HG03558 (cell line): Measurements from ENCODE around the gene ATP6V0A1.
"Not testable (repeated sequence)": the region's sequence is repeated elsewhere in the genome, so short reads cannot be mapped to it uniquely, and the experiment has no call there.

Source experiments
- ATAC-seq: cut with Tn5 transposase; IDR thresholded peaks from one replicate; pipeline ENCODE4 v1.9.1; 2021; ENCODE audit warnings: moderate number of reproducible peaks; ENCODE audit not compliant: unreplicated experiment; ENCODE audit errors: extremely low read depth

Gene ATP6V0A1

DNA sequence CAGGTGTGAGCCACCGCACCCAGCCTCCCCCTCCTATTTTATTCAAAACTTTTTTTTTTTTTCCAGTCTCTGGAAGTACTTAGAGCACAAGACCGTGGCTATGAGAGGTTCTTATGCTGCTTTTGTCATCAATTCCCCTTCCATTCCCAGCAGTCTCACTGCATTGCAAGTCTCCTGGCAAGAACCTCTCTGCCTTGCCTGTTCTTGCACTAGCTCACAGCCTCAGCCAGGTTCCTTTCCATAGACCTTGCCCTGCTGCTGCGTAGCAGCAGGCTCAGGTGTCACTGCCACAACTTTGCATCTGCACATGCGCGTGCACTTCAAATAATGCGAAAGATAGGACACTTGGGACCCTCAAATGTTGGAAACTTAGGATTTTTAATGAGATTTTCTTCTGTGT lies 15.6 kb downstream of the ATP6V0A1 start:
- ATAC-seq, result no peak

- no peak for ATAC-seq
Observed at GRCh38 chr17:42475121-42475520, 16.4 kb downstream of the ATP6V0A1 start.

GRCh38 chr17:42475835-42476234 lies 17.2 kb downstream of the ATP6V0A1 start:
- ATAC-seq, result no peak

DNA sequence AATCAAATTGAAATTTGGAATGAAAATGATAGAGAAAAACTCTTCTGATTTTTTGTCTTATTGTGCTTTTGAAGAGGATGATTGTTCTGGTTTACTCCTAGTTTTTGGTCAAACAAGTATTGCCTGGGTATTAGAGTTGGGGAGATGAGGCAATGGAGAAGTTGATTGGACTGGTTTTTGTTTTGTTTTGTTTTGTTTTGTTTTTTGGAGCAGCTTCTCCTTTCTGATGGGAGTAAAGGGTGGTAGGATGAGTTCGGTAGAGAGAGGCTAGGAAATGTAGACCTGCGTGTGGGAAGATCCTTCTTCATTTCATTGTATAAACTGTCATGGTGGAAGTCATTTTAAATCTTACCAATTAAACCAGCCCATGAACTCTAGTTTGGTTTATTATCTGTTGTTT lies 17.7 kb downstream of the ATP6V0A1 start:
- ATAC-seq, result no peak

- ATAC-seq, result no peak
Observed at GRCh38 chr17:42477173-42477572, 18.5 kb downstream of the ATP6V0A1 start.

DNA sequence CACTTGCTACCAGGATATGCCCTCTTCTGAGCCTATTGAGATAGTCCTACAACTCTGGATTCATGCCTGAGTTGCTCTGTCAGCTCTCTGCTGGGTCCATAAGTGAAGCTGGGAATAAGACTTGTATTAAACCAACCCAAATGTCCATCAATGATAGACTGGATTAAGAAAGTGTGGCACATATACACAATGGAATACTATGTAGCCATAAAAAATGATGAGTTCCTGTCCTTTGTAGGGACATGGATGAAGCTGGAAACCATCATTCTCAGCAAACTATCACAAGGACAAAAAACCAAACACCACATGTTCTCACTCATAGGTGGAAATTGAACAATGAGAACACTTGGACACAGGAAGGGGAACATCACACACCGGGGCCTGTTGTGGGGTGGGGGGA lies 19.1 kb downstream of the ATP6V0A1 start:
- not testable (repeated sequence) for ATAC-seq

DNA sequence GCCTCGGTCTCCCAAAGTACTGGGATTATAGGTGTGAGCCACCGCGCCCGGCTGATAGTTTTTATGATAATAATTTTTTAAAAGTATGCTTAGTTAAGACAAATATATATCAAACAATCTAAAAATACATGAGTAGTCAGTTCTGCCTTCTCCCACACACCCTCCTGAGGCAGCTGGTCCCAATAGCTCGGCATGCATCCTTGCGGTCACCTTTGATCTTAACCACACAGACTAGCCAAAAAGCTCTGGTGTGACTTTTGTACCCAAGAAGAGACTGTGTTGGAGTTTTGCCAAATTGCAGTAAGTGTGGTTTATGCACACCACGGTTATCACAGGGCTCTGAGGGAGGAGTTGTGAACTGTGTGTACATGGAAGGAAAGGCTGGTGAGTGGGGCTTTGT lies 25.6 kb downstream of the ATP6V0A1 start:
- ATAC-seq, result no peak

DNA sequence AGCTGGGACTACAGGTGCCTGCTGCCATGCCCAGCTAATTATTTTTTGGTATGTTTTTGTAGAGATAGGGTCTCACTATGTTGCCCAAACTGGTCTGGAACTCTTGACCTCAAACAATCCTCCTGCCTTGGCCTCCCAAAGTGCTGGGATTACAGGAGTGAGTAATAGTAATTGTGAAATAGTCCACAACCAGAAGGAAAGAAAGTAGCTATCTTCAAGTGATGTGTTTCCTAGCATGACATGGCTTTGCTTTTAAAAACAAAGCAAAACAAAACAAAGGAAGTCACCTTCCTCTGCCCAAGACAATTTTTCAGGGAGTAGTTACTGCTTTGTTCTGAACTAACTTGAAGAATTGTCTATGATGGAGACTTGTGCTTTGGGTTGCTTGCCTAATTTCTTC lies 27.0 kb downstream of the ATP6V0A1 start:
- ATAC-seq, result no peak

DNA sequence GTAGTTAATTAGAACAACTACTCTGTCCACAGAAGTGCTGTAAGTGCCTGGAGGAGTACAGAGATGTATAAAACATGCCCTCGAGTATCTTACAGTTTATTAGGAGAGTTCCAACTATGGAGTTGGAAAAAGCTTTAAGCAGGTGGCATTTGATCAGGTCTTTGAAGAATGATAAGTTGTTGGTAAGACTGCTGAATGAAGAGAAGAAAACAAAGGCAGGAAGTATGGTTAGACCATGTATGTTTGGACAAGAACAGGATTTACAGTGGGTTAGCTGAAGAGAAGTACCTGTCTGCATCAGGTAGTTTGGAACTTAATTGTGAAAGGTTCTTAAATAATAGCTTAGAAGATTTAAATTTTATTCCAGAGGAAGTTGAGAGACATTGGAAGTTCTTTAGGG lies 29.4 kb downstream of the ATP6V0A1 start:
- ATAC-seq, result no peak

GRCh38 chr17:42493319-42493718 lies 34.6 kb downstream of the ATP6V0A1 start:
- ATAC-seq, result no peak

GRCh38 chr17:42494673-42495072 lies 36.0 kb downstream of the ATP6V0A1 start:
- ATAC-seq, result no peak

- ATAC-seq, result no peak
Observed at GRCh38 chr17:42498828-42499227, 40.1 kb downstream of the ATP6V0A1 start.

DNA sequence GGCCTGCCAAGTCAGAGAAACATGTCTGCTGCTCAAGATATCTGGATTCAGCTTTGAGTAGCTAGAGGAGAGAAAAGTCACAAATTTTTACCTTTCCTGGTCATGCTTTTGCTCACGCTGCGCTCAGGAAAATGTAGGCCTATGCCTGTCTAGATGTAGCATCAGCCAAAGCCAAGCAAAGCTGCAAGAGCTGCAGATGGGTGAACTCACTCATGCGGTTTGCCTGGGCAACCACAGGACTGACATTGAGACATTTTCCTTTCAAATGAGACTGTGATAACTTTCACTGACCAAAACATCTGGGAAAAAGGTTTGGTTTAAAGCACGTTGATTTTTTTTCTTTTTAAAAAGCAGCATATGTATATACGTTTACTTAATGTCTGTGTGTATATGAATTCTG lies 43.4 kb downstream of the ATP6V0A1 start:
- ATAC-seq, result no peak

- ATAC-seq, result no peak
Observed at GRCh38 chr17:42502926-42503325, 44.2 kb downstream of the ATP6V0A1 start.

DNA sequence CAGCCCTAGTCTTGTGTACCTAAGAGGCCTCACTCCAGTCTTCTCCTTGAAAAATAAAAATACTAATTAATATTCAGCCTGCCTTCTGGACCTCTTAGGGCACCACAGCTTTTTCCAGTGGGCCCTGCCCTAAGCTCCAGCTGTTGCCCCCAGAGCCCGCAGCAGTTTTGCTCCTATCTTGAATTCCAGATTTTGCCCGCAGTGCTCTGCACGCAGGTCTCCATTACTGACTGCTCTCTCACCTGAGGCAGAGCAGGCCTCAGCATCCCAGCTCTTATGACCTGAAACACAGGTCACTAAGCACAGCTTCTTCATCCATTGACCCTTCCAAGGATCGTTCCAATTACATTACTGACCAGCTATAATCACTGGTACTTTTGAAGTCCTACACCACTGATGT lies 49.0 kb downstream of the ATP6V0A1 start:
- ATAC-seq, result no peak

GRCh38 chr17:42508426-42509165 lies 49.9 kb downstream of the ATP6V0A1 start:
- no peak for ATAC-seq

DNA sequence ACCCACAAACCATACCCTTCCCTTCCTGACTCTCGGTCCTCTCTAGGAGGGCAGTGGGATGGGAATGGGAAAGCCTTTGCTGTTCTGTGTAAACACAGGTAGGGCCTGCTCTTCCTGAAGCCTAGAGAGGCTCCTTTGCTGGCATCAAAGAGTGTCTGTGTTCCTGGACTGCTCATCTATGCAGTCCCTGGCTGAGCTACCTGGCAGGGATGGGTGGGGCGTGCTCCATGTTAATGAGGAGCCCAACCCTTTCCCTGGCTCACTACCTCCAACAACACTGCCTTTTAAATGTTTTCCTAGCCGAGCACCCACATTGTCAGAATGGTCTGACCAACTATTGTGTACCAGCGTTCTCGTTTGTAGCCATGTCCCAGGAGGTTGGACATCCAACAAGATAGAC lies 50.7 kb downstream of the ATP6V0A1 start:
- no peak for ATAC-seq

- ATAC-seq, result no peak
Observed at GRCh38 chr17:42509841-42510240, 51.2 kb downstream of the ATP6V0A1 start.

DNA sequence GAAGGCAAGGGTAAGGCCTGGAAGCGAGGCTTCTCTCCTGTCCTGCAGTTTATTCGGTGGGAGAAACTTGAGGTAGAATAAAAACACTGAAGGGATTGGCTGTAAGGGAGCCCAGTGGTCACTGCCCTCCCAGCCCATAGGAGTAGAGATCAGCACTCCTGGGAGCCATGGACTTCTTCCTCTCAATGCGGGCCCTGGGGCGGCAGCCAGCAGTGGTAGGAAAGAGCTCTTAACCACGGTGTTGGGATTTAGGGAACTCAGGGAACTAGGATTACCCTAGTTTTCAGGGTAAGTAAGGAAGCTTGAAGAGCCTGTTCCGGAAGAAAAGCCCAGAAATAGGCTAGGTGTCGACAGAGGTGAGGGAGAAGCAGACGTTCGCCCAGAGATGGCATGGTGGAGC lies 53.6 kb downstream of the ATP6V0A1 start:
- no peak for ATAC-seq

- ATAC-seq, result no peak
Observed at GRCh38 chr17:42512733-42513251, 54.1 kb downstream of the ATP6V0A1 start.

GRCh38 chr17:42513686-42514085 lies 55.0 kb downstream of the ATP6V0A1 start:
- no peak for ATAC-seq

DNA sequence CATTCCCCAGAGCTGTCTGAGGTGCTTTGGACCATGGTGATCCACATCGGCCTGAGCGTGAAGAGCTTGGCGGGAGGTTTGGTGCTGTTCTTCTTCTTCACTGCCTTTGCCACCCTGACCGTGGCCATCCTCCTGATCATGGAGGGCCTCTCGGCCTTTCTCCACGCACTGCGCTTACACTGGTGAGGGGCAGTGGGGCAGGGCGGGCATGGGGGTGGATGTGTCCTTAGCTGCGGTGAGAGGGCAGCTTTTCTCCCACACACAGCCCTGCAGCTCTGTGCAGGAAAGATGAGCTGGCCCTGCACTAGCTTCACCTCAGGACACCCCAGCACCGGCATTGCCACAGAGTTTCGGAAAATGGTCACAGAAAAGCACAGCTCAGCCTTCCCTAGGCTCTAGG lies 55.6 kb downstream of the ATP6V0A1 start:
- no peak for ATAC-seq
